Upper lobe of right lung (tissue), 1 donor: ENCODE measurements around the gene GMDS. TPM values are rescaled to one million over a fixed set of nuclear protein-coding genes. Genes with fewer than 3 reads are reported as not detected.

ENCODE experiments used
- ATAC-seq: fragments of 200-7000 bp; cut with Tn5 transposase; one replicate; pipeline ENCODE4 v1.9.1; 2020; ENCODE audit warnings: mild to moderate bottlenecking, moderate library complexity
- DNase-seq: peaks from one replicate; pipeline ENCODE4 v3.0.0-alpha.2; 2020
- H3K27ac ChIP-seq: fragments of 200-600 bp; one replicate; pipeline ENCODE4 v1.8.0; 2022
- H3K27me3 ChIP-seq: fragments of 200-600 bp; one replicate; pipeline ENCODE4 v1.8.0; 2022; ENCODE audit warnings: mild to moderate bottlenecking
- H3K36me3 ChIP-seq: fragments of 200-600 bp; one replicate; pipeline ENCODE4 v1.8.0; 2022
- H3K4me1 ChIP-seq: fragments of 200-600 bp; one replicate; pipeline ENCODE4 v1.8.0; 2022
- H3K4me3 ChIP-seq: fragments of 200-600 bp; one replicate; pipeline ENCODE4 v1.8.0; 2022; ENCODE audit warnings: mild to moderate bottlenecking
- H3K9me3 ChIP-seq: fragments of 200-600 bp; one replicate; pipeline ENCODE4 v1.8.0; 2022
- intact Hi-C: fragments of 100-400 bp; cut with DNase I; formaldehyde crosslinking; loops from one replicate; pipeline ENCODE4 v1.11.0; 2022
- total RNA-seq: library from RNA; stranded (reverse); fragmentation: NEBNext Ultra II Directional; extraction: Animal tissue kit (Norgen Biotek cat#: 25700); gene quantifications from one replicate; pipeline ENCODE4 v1.2.1, GENCODE V29; 2021
- TF ChIP-seq, protein P1 (sequence below): fragments of 200-600 bp; IDR thresholded peaks from one replicate; pipeline ENCODE4 v1.8.0; 2022; ENCODE audit warnings: antibody characterized with exemption
- donor health status: DM: no; HTN: yes; CAD: no; lungs with severe emphysema.

Gene GMDS
- total RNA-seq, 1 donor from 2014 or later: 12.2 TPM

DNA sequence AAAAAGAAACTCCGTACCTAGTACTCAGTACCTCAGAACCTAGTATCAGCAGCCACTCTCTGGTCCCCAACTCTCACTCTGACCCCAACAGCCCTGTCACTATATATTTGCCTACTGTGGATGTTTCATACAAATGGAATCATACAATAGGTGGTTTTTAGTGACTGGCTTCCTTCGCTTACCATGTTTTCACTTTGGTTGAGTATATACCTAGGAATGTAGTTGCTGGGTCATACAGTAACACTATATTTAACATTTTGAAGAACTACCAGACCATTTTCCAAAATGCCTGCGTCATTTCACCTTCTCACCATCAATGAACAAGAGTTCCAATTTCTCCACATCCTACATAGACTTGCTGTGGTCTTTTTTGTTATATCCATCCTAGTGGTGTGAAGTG lies 283.2 kb downstream of the GMDS start:
- H3K27me3 ChIP-seq: no peaks in the 10 kb centered on the region
- ATAC-seq (no peak), DNase-seq (no peak)
- no peak overlapping the region for H3K4me3 ChIP-seq
- H3K9me3 ChIP-seq: no peaks in the 10 kb centered on the region
- H3K36me3 ChIP-seq: no peaks in the 10 kb centered on the region
- H3K27ac ChIP-seq: no peak overlapping the region
- intact Hi-C loops: no loop called here
- no peaks in the 10 kb centered on the region for H3K4me1 ChIP-seq
- TF ChIP-seq, protein P1, sequence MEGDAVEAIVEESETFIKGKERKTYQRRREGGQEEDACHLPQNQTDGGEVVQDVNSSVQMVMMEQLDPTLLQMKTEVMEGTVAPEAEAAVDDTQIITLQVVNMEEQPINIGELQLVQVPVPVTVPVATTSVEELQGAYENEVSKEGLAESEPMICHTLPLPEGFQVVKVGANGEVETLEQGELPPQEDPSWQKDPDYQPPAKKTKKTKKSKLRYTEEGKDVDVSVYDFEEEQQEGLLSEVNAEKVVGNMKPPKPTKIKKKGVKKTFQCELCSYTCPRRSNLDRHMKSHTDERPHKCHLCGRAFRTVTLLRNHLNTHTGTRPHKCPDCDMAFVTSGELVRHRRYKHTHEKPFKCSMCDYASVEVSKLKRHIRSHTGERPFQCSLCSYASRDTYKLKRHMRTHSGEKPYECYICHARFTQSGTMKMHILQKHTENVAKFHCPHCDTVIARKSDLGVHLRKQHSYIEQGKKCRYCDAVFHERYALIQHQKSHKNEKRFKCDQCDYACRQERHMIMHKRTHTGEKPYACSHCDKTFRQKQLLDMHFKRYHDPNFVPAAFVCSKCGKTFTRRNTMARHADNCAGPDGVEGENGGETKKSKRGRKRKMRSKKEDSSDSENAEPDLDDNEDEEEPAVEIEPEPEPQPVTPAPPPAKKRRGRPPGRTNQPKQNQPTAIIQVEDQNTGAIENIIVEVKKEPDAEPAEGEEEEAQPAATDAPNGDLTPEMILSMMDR: no peak

DNA sequence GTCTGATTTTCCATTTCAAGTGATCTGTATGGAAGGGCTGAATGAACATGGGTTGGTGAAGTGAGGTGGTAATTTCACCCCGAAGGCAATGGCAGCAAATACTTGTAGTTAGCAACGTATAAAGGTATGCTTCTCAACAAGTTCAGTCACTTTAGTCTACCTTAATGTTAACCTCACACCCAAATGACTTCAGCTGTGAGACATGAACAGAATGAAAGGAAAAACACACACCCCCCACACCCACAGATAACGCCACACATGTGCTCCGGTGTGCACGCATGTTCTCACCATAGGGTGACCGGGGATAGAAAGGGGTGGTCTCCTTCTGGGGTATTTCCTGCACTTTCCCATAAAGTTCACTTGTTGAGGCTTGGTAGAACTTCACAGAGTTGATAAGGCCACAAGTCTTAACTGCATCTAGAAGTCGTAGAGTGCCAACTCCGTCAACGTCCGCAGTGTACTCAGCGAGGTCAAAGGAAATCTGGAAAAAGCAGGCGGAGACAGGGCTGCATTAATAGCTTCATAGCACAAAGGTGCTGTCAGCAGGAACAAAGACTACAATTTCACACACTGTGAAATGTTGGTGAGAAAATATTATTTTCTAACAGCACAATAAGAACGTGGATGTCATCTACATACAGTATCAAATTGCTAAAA lies 284.8 kb downstream of the GMDS start:
- TF ChIP-seq, protein P1: no peak
- no peaks in the 10 kb centered on the region for H3K9me3 ChIP-seq
- no peak overlapping the region for H3K4me3 ChIP-seq
- no peak for ATAC-seq
- no peaks in the 10 kb centered on the region for H3K27me3 ChIP-seq
- no peaks in the 10 kb centered on the region for H3K36me3 ChIP-seq
- H3K4me1 ChIP-seq: no peaks in the 10 kb centered on the region
- H3K27ac ChIP-seq: no peak overlapping the region
- no peak for DNase-seq
- intact Hi-C loops: no loop called here

DNA sequence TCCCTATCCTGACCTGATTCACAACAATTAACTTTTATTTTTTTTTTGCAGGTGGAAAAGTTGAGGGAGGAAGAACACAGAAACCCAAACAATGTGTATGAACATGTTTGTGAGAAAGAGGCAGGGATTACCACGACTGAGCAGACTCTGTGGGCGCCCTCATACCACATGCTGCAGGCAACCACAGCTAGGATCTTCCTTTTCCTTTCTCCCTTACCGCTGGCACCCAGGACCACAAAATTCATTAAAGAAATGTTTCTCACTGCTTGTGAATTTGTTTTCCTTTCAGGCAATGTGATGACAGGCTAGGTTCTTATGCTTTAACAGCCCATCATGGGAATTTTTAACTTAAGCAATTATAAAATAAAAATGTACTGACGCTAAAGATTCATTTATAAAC lies 287.1 kb downstream of the GMDS start:
- H3K27ac ChIP-seq: no peak overlapping the region
- ATAC-seq (no peak), DNase-seq (no peak)
- no peaks in the 10 kb centered on the region for H3K4me1 ChIP-seq
- no peak overlapping the region for H3K4me3 ChIP-seq
- no peaks in the 10 kb centered on the region for H3K36me3 ChIP-seq
- intact Hi-C loops: no loop called here
- no peaks in the 10 kb centered on the region for H3K9me3 ChIP-seq
- TF ChIP-seq, protein P1: no peak
- no peaks in the 10 kb centered on the region for H3K27me3 ChIP-seq

DNA sequence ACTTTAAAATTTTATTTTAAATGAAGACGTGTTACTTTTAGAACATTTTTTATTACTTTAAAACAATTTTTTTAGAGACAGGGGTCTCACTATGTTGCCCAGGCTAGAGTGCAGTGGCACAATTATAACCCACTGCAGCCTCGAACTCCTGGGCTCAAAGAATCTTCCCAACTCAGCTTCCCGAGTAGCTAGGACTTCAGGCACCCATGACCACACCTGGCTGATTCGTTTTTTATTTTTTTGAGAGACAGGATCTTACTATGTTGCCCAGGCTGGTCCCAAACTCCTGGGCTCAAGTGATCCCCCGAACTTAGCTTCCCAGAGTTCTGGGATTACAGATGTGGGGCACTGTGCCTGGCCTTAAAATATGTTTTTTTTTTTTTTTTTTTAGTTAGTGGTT lies 287.7 kb downstream of the GMDS start:
- Histone ChIP-seq H3K36me3 (no peaks in the 10 kb centered on the region), H3K4me3 (no peak overlapping the region), H3K27me3 (no peaks in the 10 kb centered on the region), H3K4me1 (no peaks in the 10 kb centered on the region), H3K9me3 (no peaks in the 10 kb centered on the region), H3K27ac (no peak overlapping the region)
- intact Hi-C loops: no loop called here
- no peak for ATAC-seq
- no peak for DNase-seq
- TF ChIP-seq, protein P1: no peak

DNA sequence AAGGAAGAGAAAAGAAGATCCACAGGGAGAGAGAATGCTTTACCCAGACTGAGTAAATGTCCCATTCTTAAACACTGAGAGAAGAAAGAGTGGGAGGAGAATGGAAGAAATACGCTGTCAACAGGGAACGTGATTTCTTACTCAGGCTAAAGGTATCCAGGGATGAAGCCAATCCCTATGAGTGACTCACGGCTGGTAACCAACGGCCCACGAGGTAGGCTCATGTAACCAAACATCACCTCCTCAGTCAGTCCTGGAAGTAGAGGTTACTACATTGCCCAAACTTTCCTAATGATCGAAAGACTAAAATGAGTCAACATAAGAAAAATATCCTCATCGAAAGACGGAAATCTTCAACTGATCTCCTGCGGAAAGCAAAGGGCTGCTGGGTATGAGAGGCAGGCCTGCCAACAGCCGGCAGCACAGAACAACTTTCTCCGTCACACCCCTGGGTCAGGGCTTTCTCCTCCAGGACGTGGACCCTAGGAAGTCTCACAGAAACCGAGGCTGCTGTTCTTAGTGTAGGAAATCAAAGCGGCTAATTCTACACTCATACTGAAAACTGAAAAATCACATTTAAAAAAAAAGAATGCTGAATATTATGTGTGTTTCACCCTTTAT lies 292.6 kb downstream of the GMDS start:
- ATAC-seq: no peak

More for the DNA sequence above, 292.6 kb downstream of the GMDS start:
- Histone ChIP-seq H3K4me3 (no peak overlapping the region), H3K9me3 (no peaks in the 10 kb centered on the region), H3K4me1 (no peaks in the 10 kb centered on the region), H3K36me3 (no peaks in the 10 kb centered on the region), H3K27ac (no peak overlapping the region), H3K27me3 (no peaks in the 10 kb centered on the region)
- DNase-seq: no peak
- TF ChIP-seq, protein P1: no peak
- intact Hi-C loops: no loop called here
